Measurements from ENCODE around the gene ZNF605.
"Not testable (repeated sequence)": the region's sequence is repeated elsewhere in the genome, so short reads cannot be mapped to it uniquely, and the experiment has no call there.

The ZNF605 gene

DNA sequence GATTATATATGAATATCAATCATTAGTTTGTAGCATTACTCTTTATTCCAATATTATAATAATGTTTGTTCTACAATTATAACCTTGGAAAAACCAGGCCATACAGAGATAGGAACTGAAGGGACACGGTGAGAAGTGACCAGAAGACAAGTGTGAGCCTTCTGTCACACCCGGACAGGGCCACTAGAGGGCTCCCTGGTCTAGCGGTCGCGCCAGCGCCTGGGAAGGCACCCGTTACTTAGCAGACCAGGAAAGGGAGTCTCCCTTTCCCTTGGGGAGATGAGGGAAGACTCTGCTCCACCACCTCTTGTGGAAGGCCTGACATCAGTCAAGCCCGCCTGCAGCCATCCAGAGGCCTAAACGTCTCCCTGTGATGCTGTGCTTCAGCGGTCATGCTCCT, 7.8 kb upstream of the ZNF605 start:
- not testable (repeated sequence) for H4K20me1 ChIP-seq (ENCODE audit: insufficient read depth, low read length); H3K4me3 ChIP-seq (ENCODE audit: low read depth in 1 of 2, low read length in 2 of 2); H3K27ac ChIP-seq (ENCODE audit: low read length); H3K4me2 ChIP-seq (ENCODE audit: insufficient read depth, low read length); ATAC-seq (ENCODE audit: insufficient read depth, low read depth); H3K9ac ChIP-seq (ENCODE audit: low read depth, low read length); DNase-seq; H3K79me2 ChIP-seq (ENCODE audit: insufficient read depth, low read length); H3K27me3 ChIP-seq (ENCODE audit: insufficient read depth, low read length, poor library complexity); H2AFZ ChIP-seq (ENCODE audit: low read depth, low read length); H3K4me1 ChIP-seq (ENCODE audit: insufficient read depth, low read length)
- TF ChIP-seq, protein P1, sequence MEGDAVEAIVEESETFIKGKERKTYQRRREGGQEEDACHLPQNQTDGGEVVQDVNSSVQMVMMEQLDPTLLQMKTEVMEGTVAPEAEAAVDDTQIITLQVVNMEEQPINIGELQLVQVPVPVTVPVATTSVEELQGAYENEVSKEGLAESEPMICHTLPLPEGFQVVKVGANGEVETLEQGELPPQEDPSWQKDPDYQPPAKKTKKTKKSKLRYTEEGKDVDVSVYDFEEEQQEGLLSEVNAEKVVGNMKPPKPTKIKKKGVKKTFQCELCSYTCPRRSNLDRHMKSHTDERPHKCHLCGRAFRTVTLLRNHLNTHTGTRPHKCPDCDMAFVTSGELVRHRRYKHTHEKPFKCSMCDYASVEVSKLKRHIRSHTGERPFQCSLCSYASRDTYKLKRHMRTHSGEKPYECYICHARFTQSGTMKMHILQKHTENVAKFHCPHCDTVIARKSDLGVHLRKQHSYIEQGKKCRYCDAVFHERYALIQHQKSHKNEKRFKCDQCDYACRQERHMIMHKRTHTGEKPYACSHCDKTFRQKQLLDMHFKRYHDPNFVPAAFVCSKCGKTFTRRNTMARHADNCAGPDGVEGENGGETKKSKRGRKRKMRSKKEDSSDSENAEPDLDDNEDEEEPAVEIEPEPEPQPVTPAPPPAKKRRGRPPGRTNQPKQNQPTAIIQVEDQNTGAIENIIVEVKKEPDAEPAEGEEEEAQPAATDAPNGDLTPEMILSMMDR (IDR thresholded peaks at IDR 0.05; ENCODE audit: borderline replicate concordance, extremely low read depth, low read length, poor library complexity, severe bottlenecking): peak; percentile 37
- Histone ChIP-seq H3K36me3 (ENCODE audit: insufficient read depth, low read length) (peaks cover 13% of the 10 kb centered on the region), H3K9me3 (ENCODE audit: insufficient read depth, low read length, severe bottlenecking) (peaks cover 26% of the 10 kb centered on the region)

GRCh38 chr12:132961790-132962189, 5.7 kb upstream of the ZNF605 start:
- not testable (repeated sequence) for ATAC-seq (ENCODE audit: insufficient read depth, low read depth); H3K79me2 ChIP-seq (ENCODE audit: insufficient read depth, low read length); H3K27me3 ChIP-seq (ENCODE audit: insufficient read depth, low read length, poor library complexity); DNase-seq; H3K27ac ChIP-seq (ENCODE audit: low read length); H2AFZ ChIP-seq (ENCODE audit: low read depth, low read length); H3K4me1 ChIP-seq (ENCODE audit: insufficient read depth, low read length); H4K20me1 ChIP-seq (ENCODE audit: insufficient read depth, low read length); H3K4me3 ChIP-seq (ENCODE audit: low read depth in 1 of 2, low read length in 2 of 2); H3K4me2 ChIP-seq (ENCODE audit: insufficient read depth, low read length); H3K9ac ChIP-seq (ENCODE audit: low read depth, low read length)
- peaks cover 17% of the 10 kb centered on the region for H3K9me3 ChIP-seq (ENCODE audit: insufficient read depth, low read length, severe bottlenecking)
- peaks cover 11% of the 10 kb centered on the region for H3K36me3 ChIP-seq (ENCODE audit: insufficient read depth, low read length)

DNA sequence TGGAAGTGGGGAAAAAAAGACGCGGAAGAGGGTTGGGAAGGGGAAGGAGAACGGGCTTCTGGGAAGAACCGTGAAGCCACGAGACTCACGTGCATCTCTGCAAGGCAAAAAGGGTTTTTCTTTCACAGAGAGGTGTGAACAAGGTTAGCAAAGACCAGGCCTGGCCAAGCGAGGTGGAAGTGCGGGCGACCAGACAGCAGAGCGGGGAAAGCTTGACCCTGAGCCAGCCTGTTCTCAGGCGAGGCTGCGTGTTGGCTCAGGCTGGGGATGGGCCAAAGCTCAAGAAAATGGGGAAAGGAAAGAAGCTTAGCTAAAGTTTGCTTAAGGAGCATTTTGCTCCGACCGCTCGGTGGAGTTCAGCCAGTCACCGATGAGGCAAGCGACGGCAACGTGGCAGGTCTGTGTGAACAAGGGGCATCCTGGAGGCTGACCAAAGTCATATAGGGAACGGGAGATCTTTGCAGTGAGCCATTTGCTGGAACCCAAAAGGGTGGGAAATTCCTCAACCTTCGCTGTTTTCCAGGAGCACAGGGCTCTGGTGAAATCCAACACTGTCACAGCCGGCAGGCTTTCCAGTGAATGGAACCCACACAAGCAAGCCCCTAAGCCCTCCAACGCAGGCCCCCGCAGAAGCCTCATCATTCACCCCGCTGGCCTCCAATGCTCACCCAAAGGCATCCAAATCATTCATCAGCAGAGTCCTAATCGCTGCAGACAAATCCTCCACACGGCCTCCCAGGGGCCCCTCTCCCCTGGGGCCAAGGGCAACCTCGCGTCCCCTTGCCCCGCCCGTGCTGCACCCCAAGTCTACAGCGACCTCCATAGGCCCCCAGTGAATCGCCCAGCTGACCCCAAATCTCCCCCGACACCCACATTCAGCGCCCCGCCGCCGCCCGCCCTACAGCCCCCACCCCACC, 754 bp downstream of the ZNF605 start:
- peaks cover 19% of the 10 kb centered on the region for H3K36me3 ChIP-seq (ENCODE audit: insufficient read depth, low read length)
- peak; percentile 18 for DNase-seq
- no peaks in the 10 kb centered on the region for H3K27me3 ChIP-seq (ENCODE audit: insufficient read depth, low read length, poor library complexity)
- no peaks in the 10 kb centered on the region for H4K20me1 ChIP-seq (ENCODE audit: insufficient read depth, low read length)
- H3K27ac ChIP-seq (ENCODE audit: low read length): peak overlapping the region; percentile 72
- peak overlapping the region; percentile 75 for H2AFZ ChIP-seq (ENCODE audit: low read depth, low read length)
- peak overlapping the region; percentile 65 for H3K9ac ChIP-seq (ENCODE audit: low read depth, low read length)
- H3K4me1 ChIP-seq (ENCODE audit: insufficient read depth, low read length): peaks cover 22% of the 10 kb centered on the region
- TF ChIP-seq, protein P1 (IDR thresholded peaks at IDR 0.05; ENCODE audit: borderline replicate concordance, extremely low read depth, low read length, poor library complexity, severe bottlenecking): peak; percentile 25
- no peak for TF ChIP-seq EZH2 (IDR thresholded peaks at IDR 0.05; ENCODE audit: borderline replicate concordance, low read depth, low read length, severe bottlenecking)
- peak overlapping the region; percentile 64 to 78; a peak in 3 of 4 replicates for H3K4me3 ChIP-seq (ENCODE audit: low read depth in 1 of 2, low read length in 2 of 2)
- H3K9me3 ChIP-seq (ENCODE audit: insufficient read depth, low read length, severe bottlenecking): peaks cover 39% of the 10 kb centered on the region
- peak; percentile 55 for ATAC-seq (ENCODE audit: insufficient read depth, low read depth)
- peak overlapping the region; percentile 64 for H3K4me2 ChIP-seq (ENCODE audit: insufficient read depth, low read length)
- peaks cover 59% of the 10 kb centered on the region for H3K79me2 ChIP-seq (ENCODE audit: insufficient read depth, low read length)

DNA sequence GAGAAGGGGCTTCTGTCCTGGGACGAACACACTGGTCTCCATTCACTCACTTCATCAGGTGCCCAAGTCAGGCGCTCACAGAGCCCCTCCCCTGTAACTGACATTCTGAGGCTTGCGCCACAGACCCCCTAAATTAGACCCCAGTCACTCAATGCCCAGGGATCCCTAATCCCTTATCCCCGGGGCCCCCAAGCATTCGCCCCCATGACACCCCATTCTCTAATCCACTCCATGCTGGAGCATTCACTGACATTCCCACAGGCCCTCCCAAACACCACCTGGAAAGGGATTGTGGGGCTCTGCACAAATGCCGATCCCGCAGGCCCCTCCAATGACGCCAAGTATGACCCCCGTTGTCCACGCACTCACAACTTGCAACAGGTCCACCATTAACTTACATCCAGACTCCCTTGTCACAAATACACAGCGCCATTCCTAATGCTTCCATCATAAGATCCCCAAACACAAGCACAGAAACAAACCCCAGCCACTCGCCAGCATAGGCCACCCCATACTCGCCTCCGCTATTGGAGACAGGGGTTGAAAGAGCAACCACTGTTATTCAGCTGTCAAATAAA, 1.5 kb downstream of the ZNF605 start:
- peaks cover 22% of the 10 kb centered on the region for H3K4me1 ChIP-seq (ENCODE audit: insufficient read depth, low read length)
- H3K79me2 ChIP-seq (ENCODE audit: insufficient read depth, low read length): peaks cover 65% of the 10 kb centered on the region
- TF ChIP-seq, protein P1 (IDR thresholded peaks at IDR 0.05; ENCODE audit: borderline replicate concordance, extremely low read depth, low read length, poor library complexity, severe bottlenecking): no peak
- no peak for TF ChIP-seq EZH2 (IDR thresholded peaks at IDR 0.05; ENCODE audit: borderline replicate concordance, low read depth, low read length, severe bottlenecking)
- peak overlapping the region in 1 of 2 experiments; percentile 64; a peak in 2 of 4 replicates for H3K4me3 ChIP-seq (ENCODE audit: low read depth in 1 of 2, low read length in 2 of 2)
- H2AFZ ChIP-seq (ENCODE audit: low read depth, low read length): no peak overlapping the region
- H3K9ac ChIP-seq (ENCODE audit: low read depth, low read length): peak overlapping the region; percentile 65
- H3K4me2 ChIP-seq (ENCODE audit: insufficient read depth, low read length): peak overlapping the region; percentile 64
- H3K36me3 ChIP-seq (ENCODE audit: insufficient read depth, low read length): peaks cover 27% of the 10 kb centered on the region
- peaks cover 47% of the 10 kb centered on the region for H3K9me3 ChIP-seq (ENCODE audit: insufficient read depth, low read length, severe bottlenecking)
- DNase-seq (no peak), ATAC-seq (ENCODE audit: insufficient read depth, low read depth) (no peak)
- H3K27me3 ChIP-seq (ENCODE audit: insufficient read depth, low read length, poor library complexity): no peaks in the 10 kb centered on the region
- peak overlapping the region; percentile 72 for H3K27ac ChIP-seq (ENCODE audit: low read length)
- no peaks in the 10 kb centered on the region for H4K20me1 ChIP-seq (ENCODE audit: insufficient read depth, low read length)
